Activated CD4-positive, alpha-beta T cell treated with anti-CD3 and anti-CD28 coated beads, Interleukin-2, amount 50 U/mL, for 24 hours (primary cell): ENCODE measurements around the gene CXCR5.
A peak's percentile ranks its signal among the peaks of the same experiment; 100 is the strongest.

Experiments used
- DNase-seq, 2 donors: peaks; one replicate each; pipeline ENCODE4 v3.0.0-alpha.2; 2020; ENCODE audit warnings: low read depth in 1 of 2, low spot score in 1 of 2

Gene CXCR5

GRCh38 chr11:118924591-118925585, 41.2 kb downstream of the CXCR5 start:
- DNase-seq, result no peak

- DNase-seq, result no peak
These were observed 43.9 kb downstream of the CXCR5 start for GRCh38 chr11:118927554-118928100.

- peak; percentile 88 for DNase-seq
These were observed 44.6 kb downstream of the CXCR5 start for GRCh38 chr11:118928101-118928869.

GRCh38 chr11:118928870-118929500, 45.3 kb downstream of the CXCR5 start:
- no peak for DNase-seq

- DNase-seq, result peak in 1 of 2 donors; percentile 70
These were observed 45.9 kb downstream of the CXCR5 start for GRCh38 chr11:118929501-118930093.

- peak; percentile 82 to 83 for DNase-seq
These were observed 46.5 kb downstream of the CXCR5 start for GRCh38 chr11:118930094-118930712.

- DNase-seq, result no peak
These were observed 47.9 kb downstream of the CXCR5 start for GRCh38 chr11:118931571-118931970.

GRCh38 chr11:118933486-118933885, 49.8 kb downstream of the CXCR5 start:
- no peak for DNase-seq

- DNase-seq, result no peak
These were observed 51.7 kb downstream of the CXCR5 start for GRCh38 chr11:118935376-118935775.

- no peak for DNase-seq
These were observed 55.1 kb downstream of the CXCR5 start for GRCh38 chr11:118938491-118939403.

- no peak for DNase-seq
These were observed 55.8 kb downstream of the CXCR5 start for GRCh38 chr11:118939404-118939915.

GRCh38 chr11:118939953-118940598, 56.4 kb downstream of the CXCR5 start:
- DNase-seq, result peak in 1 of 2 donors; percentile 62

GRCh38 chr11:118947091-118947490, 63.4 kb downstream of the CXCR5 start:
- DNase-seq, result no peak
